ENCODE results near the gene NRG2. TPM values are rescaled to one million over a fixed set of nuclear protein-coding genes. Genes with fewer than 3 reads are reported as not detected.

NRG2 gene
- total RNA-seq, 1 experiment from 2014 or later: 0.91 TPM

DNA sequence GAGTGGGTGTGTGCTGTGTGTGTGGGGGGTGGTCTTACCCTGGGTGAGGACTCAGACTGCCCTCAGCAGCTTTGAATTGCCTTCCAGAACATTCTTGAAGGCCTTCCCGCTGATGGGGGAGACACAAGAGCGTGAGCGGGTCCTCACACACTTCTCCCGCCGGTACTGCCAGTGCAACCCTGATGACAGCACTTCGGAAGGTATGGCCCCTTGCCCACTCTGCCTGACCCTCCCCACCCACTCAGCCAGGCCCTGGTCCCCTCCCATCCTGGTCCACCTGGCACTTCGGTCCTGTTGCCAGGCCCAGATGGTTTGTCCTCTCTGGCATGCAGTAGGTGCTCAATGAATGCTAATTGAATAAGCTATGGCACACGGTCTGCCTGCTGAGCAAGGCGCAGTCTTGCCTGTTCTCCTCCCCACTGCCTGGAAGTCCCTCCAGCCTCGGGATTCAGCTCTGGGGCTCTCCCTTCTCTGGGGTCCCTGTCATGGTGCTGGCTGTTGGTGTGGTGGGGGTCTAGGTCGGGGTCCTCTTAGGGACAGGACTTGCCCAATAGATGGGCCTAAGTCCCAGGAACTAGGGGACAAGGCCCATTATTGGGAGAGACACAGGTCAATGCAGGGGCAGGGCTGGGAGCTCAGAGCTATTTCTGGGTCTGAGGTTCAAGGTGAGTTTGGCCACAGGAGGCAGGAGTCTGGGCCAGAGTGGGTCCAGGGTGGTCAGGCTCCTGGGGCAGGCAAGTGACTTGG is 221.1 kb downstream of the NRG2 start:
- Histone ChIP-seq H3K27me3 (ENCODE audit: insufficient read depth, low read length) (no peaks in the 10 kb centered on the region), H4K20me1 (ENCODE audit: insufficient read depth) (no peaks in the 10 kb centered on the region), H3K79me2 (ENCODE audit: insufficient read depth, low read length) (no peaks in the 10 kb centered on the region), H3K9me2 (ENCODE audit: insufficient read depth) (no peaks in the 10 kb centered on the region), H3K4me2 (ENCODE audit: low read length) (no peak overlapping the region), H2AFZ (ENCODE audit: low read depth, low read length, poor library complexity, severe bottlenecking) (no peak overlapping the region), H3K4me1 (ENCODE audit: control insufficient read depth in 1 of 2, insufficient read depth in 2 of 2, low read length in 2 of 2) (no peaks in the 10 kb centered on the region), H3K9me3 (ENCODE audit: control insufficient read depth in 1 of 2, insufficient read depth in 1 of 2, low read depth in 1 of 2, low read length in 2 of 2) (peaks cover 0 to 4% of the 10 kb centered on the region in 2 experiments; a peak in 1 of 4 replicates), H3K4me3 (replicated peaks in 1 of 2; ENCODE audit: low read depth in 1 of 2, low read length in 2 of 2) (no peak overlapping the region), H3K27ac (ENCODE audit: low read depth, low read length) (no peak overlapping the region), H3K9ac (ENCODE audit: low read length) (no peak overlapping the region), H3K36me3 (ENCODE audit: control insufficient read depth in 1 of 2, insufficient read depth in 2 of 2, low read length in 2 of 2) (no peaks in the 10 kb centered on the region)
- RAD21 ChIA-PET (ENCODE audit: low non-redundant PET in 1 of 2, low total read pairs in 2 of 2, uncharacterized antibody in 2 of 2, unreplicated experiment in 2 of 2): no interaction called here
- TF ChIP-seq, protein P1, sequence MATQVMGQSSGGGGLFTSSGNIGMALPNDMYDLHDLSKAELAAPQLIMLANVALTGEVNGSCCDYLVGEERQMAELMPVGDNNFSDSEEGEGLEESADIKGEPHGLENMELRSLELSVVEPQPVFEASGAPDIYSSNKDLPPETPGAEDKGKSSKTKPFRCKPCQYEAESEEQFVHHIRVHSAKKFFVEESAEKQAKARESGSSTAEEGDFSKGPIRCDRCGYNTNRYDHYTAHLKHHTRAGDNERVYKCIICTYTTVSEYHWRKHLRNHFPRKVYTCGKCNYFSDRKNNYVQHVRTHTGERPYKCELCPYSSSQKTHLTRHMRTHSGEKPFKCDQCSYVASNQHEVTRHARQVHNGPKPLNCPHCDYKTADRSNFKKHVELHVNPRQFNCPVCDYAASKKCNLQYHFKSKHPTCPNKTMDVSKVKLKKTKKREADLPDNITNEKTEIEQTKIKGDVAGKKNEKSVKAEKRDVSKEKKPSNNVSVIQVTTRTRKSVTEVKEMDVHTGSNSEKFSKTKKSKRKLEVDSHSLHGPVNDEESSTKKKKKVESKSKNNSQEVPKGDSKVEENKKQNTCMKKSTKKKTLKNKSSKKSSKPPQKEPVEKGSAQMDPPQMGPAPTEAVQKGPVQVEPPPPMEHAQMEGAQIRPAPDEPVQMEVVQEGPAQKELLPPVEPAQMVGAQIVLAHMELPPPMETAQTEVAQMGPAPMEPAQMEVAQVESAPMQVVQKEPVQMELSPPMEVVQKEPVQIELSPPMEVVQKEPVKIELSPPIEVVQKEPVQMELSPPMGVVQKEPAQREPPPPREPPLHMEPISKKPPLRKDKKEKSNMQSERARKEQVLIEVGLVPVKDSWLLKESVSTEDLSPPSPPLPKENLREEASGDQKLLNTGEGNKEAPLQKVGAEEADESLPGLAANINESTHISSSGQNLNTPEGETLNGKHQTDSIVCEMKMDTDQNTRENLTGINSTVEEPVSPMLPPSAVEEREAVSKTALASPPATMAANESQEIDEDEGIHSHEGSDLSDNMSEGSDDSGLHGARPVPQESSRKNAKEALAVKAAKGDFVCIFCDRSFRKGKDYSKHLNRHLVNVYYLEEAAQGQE (IDR thresholded peaks at IDR 0.05; ENCODE audit: low read depth): no peak
- TF ChIP-seq TCF7L2 (IDR thresholded peaks at IDR 0.05; ENCODE audit: borderline replicate concordance, extremely low read depth, insufficient read depth, insufficient read length): no peak
- TF ChIP-seq CBX3 (IDR thresholded peaks at IDR 0.05; ENCODE audit: low read depth): no peak
- TF ChIP-seq, protein P2, sequence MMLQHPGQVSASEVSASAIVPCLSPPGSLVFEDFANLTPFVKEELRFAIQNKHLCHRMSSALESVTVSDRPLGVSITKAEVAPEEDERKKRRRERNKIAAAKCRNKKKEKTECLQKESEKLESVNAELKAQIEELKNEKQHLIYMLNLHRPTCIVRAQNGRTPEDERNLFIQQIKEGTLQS (IDR thresholded peaks at IDR 0.05): no peak
- TF ChIP-seq POLR2A (IDR thresholded peaks at IDR 0.05; ENCODE audit: borderline replicate concordance, extremely low read depth, insufficient read depth, insufficient read length): no peak
- TF ChIP-seq EGR1 (IDR thresholded peaks at IDR 0.05; ENCODE audit: low read depth): no peak
- TF ChIP-seq EZH2 (IDR thresholded peaks at IDR 0.05): no peak
- TF ChIP-seq RAD21 (IDR thresholded peaks at IDR 0.05; ENCODE audit: low read depth): no peak
- no peak for TF ChIP-seq SIN3A (IDR thresholded peaks at IDR 0.05; ENCODE audit: low read depth)
- no peak for TF ChIP-seq ZNF274 (IDR thresholded peaks at IDR 0.05; ENCODE audit: low read depth, low read length)
- TF ChIP-seq, protein P3, sequence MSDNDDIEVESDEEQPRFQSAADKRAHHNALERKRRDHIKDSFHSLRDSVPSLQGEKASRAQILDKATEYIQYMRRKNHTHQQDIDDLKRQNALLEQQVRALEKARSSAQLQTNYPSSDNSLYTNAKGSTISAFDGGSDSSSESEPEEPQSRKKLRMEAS (IDR thresholded peaks at IDR 0.05): no peak
- TF ChIP-seq, protein P4, sequence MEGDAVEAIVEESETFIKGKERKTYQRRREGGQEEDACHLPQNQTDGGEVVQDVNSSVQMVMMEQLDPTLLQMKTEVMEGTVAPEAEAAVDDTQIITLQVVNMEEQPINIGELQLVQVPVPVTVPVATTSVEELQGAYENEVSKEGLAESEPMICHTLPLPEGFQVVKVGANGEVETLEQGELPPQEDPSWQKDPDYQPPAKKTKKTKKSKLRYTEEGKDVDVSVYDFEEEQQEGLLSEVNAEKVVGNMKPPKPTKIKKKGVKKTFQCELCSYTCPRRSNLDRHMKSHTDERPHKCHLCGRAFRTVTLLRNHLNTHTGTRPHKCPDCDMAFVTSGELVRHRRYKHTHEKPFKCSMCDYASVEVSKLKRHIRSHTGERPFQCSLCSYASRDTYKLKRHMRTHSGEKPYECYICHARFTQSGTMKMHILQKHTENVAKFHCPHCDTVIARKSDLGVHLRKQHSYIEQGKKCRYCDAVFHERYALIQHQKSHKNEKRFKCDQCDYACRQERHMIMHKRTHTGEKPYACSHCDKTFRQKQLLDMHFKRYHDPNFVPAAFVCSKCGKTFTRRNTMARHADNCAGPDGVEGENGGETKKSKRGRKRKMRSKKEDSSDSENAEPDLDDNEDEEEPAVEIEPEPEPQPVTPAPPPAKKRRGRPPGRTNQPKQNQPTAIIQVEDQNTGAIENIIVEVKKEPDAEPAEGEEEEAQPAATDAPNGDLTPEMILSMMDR (IDR thresholded peaks at IDR 0.05 in 2 of 3, conservative IDR thresholded peaks at IDR 0.05 in 1 of 3; ENCODE audit: borderline replicate concordance in 1 of 3, insufficient read depth in 1 of 3, low read depth in 2 of 3, low read length in 2 of 3): no peak
- TF ChIP-seq SRF (IDR thresholded peaks at IDR 0.05; ENCODE audit: low read depth): no peak
- POLR2A ChIA-PET: no interaction called here
- DNase-seq (ENCODE audit: low read depth, low spot score): no peak
- no peak for ATAC-seq
- CTCF ChIA-PET: no interaction called here
- BruUV-seq (replicated peaks): no TSS peak
- intact Hi-C loops (cut with micrococcal nuclease): no loop called here
